Measurements from ENCODE around the gene SLC11A1. TPM values are rescaled to one million over a fixed set of nuclear protein-coding genes. Genes with fewer than 3 reads are reported as not detected.

The SLC11A1 gene
- total RNA-seq, 2 experiments from 2014 or later: 0.57 to 0.78 TPM

DNA sequence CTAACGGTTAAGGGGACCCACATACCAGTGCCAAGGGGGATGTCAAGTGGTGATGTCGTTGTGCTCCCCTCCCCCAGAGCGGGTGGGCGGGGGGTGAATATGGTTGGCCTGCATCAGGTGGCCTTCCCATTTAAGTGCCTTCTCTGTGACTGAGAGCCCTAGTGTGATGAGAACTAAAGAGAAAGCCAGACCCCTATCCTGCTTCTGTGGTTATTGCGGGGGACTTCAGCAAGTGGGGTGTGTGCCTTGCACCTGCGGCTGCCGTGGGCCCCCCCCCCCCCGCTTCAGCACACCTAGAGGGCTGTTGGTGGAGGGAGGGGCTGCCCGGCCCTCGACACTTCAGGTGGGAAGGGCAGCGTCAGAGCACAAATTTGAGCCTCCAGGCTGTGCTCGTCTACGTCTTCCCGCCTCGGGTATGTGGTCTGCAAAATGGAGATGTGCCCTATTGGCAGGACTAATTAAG lies 23.7 kb downstream of the SLC11A1 start:
- ChIA-PET POLR2A (interaction anchor here (0.7 kb wide), 1 partner anchor 116 kb away, joined by 6 read pairs; no protein-coding TSS in a partner anchor), CTCF (ENCODE audit: unreplicated experiment) (no interaction called here)
- H3K4me3 ChIP-seq (ENCODE audit: low read depth, low read length, poor library complexity, severe bottlenecking): peak overlapping the region; percentile 60
- peaks cover 42% of the 10 kb centered on the region for H3K36me3 ChIP-seq (ENCODE audit: insufficient read depth, low read length)
- H3K4me2 ChIP-seq (ENCODE audit: low read length): peak overlapping the region; percentile 90
- H3K27ac ChIP-seq (ENCODE audit: low read depth, low read length, poor library complexity, severe bottlenecking): peak overlapping the region; percentile 81
- H2AFZ ChIP-seq (ENCODE audit: low read length): no peak overlapping the region
- H3K9me2 ChIP-seq (ENCODE audit: insufficient read depth, low read length): no peaks in the 10 kb centered on the region
- H4K20me1 ChIP-seq (ENCODE audit: insufficient read depth, low read length): no peaks in the 10 kb centered on the region
- no peaks in the 10 kb centered on the region for H3K9me3 ChIP-seq (ENCODE audit: low read length)
- peaks cover 58% of the 10 kb centered on the region for H3K4me1 ChIP-seq (ENCODE audit: insufficient read depth, low read length, poor library complexity, severe bottlenecking)
- no peak for TF ChIP-seq EZH2phosphoT487 (IDR thresholded peaks at IDR 0.05; ENCODE audit: borderline replicate concordance, low read depth, low read length)
- TF ChIP-seq, protein P1, sequence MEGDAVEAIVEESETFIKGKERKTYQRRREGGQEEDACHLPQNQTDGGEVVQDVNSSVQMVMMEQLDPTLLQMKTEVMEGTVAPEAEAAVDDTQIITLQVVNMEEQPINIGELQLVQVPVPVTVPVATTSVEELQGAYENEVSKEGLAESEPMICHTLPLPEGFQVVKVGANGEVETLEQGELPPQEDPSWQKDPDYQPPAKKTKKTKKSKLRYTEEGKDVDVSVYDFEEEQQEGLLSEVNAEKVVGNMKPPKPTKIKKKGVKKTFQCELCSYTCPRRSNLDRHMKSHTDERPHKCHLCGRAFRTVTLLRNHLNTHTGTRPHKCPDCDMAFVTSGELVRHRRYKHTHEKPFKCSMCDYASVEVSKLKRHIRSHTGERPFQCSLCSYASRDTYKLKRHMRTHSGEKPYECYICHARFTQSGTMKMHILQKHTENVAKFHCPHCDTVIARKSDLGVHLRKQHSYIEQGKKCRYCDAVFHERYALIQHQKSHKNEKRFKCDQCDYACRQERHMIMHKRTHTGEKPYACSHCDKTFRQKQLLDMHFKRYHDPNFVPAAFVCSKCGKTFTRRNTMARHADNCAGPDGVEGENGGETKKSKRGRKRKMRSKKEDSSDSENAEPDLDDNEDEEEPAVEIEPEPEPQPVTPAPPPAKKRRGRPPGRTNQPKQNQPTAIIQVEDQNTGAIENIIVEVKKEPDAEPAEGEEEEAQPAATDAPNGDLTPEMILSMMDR (conservative IDR thresholded peaks at IDR 0.05; ENCODE audit: low read length): no peak
- no TSS peak for BruUV-seq (replicated peaks)
- peak; percentile 41 for DNase-seq (ENCODE audit: low spot score)
- H3K79me2 ChIP-seq (ENCODE audit: insufficient read depth, low read depth, low read length): peaks cover 10% of the 10 kb centered on the region
- intact Hi-C loops (cut with micrococcal nuclease; ENCODE audit: unreplicated experiment): loop anchor here (1.0 to 2.0 kb wide), 2 partner anchors 61 to 243 kb away; no protein-coding TSS in a partner anchor

DNA sequence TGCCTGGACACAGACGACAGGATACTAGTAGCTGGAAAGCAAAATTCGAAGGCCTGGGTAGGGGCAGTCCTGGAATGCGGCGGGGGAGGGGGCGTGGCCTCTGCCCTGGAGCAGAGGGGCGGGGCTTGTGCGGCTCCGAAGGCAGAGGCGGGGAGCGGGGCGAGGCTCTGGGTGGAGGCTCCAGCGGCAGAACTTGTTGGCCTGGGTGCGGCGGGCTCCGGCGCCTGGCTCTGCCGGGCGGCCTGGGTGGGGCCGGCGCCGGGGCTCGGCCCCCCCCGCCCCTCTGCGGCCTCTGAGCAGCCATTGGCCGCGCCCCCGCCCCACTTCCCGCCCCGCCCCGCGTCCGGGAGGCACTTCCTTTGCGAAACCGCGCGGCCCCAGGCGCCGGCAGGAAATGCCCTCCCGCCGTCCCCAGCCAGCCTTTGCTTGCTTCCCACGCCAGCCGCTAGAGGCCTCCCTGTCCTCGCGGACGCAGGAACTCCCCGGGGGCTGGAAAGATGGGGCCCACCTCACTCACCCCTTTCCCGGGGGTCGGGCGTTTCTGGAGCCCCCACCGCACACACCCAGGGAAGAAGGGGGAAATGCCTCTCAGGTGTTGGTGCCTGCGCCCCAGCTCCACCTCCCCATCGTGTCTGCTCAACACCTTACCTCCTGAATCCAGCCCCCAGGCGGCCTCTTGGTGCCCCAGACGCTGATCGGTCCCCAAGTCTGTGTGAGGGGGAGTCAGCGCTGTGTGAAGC lies 24.3 kb downstream of the SLC11A1 start:
- POLR2A ChIA-PET: interaction anchor here (0.7 to 1.0 kb wide), 3 partner anchors 117 to 152 kb away, joined by 3 to 6 read pairs (median 4); no protein-coding TSS in a partner anchor
- Histone ChIP-seq H2AFZ (ENCODE audit: low read length) (peak overlapping the region; percentile 75; the same call in 1 of the 2 replicates), H3K79me2 (ENCODE audit: insufficient read depth, low read depth, low read length) (peaks cover 5% of the 10 kb centered on the region), H4K20me1 (ENCODE audit: insufficient read depth, low read length) (no peaks in the 10 kb centered on the region), H3K4me2 (ENCODE audit: low read length) (peak overlapping the region; percentile 90), H3K4me3 (ENCODE audit: low read depth, low read length, poor library complexity, severe bottlenecking) (peak overlapping the region; percentile 60), H3K36me3 (ENCODE audit: insufficient read depth, low read length) (peaks cover 40% of the 10 kb centered on the region), H3K27ac (ENCODE audit: low read depth, low read length, poor library complexity, severe bottlenecking) (peak overlapping the region; percentile 81), H3K9me3 (ENCODE audit: low read length) (no peaks in the 10 kb centered on the region), H3K4me1 (ENCODE audit: insufficient read depth, low read length, poor library complexity, severe bottlenecking) (peaks cover 53% of the 10 kb centered on the region), H3K9me2 (ENCODE audit: insufficient read depth, low read length) (no peaks in the 10 kb centered on the region)
- peak; percentile 95 for DNase-seq (ENCODE audit: low spot score)
- intact Hi-C loops (cut with micrococcal nuclease; ENCODE audit: unreplicated experiment): loop anchor here (1.0 to 2.0 kb wide), 2 partner anchors 60 to 242 kb away; no protein-coding TSS in a partner anchor
- BruUV-seq (replicated peaks): no TSS peak
- TF ChIP-seq EZH2phosphoT487 (IDR thresholded peaks at IDR 0.05; ENCODE audit: borderline replicate concordance, low read depth, low read length): no peak
- TF ChIP-seq, protein P1 (conservative IDR thresholded peaks at IDR 0.05; ENCODE audit: low read length): peak; percentile 84
- CTCF ChIA-PET (ENCODE audit: unreplicated experiment): interaction anchor here (0.6 kb wide), 1 partner anchor 1208 kb away, joined by 3 read pairs; no protein-coding TSS in a partner anchor
